Trophoblast cell (in vitro differentiated cells and primary cell): ENCODE results near the gene RFTN1.
A peak's percentile ranks its signal among the peaks of the same experiment; 100 is the strongest.

Source experiments
- DNase-seq, 2 donors: peaks; one replicate each; pipeline ENCODE4 v3.0.0-alpha.2; 2016
- H2AFZ ChIP-seq: 2 replicates; pipeline ENCODE4 v1.6.1; 2013; ENCODE audit warnings: low read length, moderate library complexity, mild to moderate bottlenecking; ENCODE audit not compliant: insufficient read depth, poor library complexity
- H2AK5ac ChIP-seq: 2 replicates; pipeline ENCODE4 v1.6.1; 2013; ENCODE audit warnings: mild to moderate bottlenecking, low read length
- H2BK120ac ChIP-seq: 2 replicates; pipeline ENCODE4 v1.6.1; 2013; ENCODE audit warnings: low read length, mild to moderate bottlenecking, moderate library complexity; ENCODE audit not compliant: insufficient read depth, poor library complexity
- H2BK12ac ChIP-seq: 2 replicates; pipeline ENCODE4 v1.6.1; 2013; ENCODE audit warnings: mild to moderate bottlenecking, low read length, moderate library complexity
- H2BK5ac ChIP-seq: 2 replicates; pipeline ENCODE4 v1.6.1; 2013; ENCODE audit warnings: low read length, low read depth, moderate library complexity, mild to moderate bottlenecking; ENCODE audit not compliant: poor library complexity
- H3K14ac ChIP-seq: 2 replicates; pipeline ENCODE4 v1.6.1; 2013; ENCODE audit warnings: mild to moderate bottlenecking, low read length
- H3K18ac ChIP-seq: 2 replicates; pipeline ENCODE4 v1.6.1; 2013; ENCODE audit warnings: mild to moderate bottlenecking, low read length
- H3K23ac ChIP-seq: 2 replicates; pipeline ENCODE4 v1.6.1; 2013; ENCODE audit warnings: low read length
- H3K27ac ChIP-seq: 2 replicates; pipeline ENCODE4 v1.5.1; 2013; ENCODE audit warnings: low read depth, mild to moderate bottlenecking, inconsistent platforms, low read length, moderate library complexity
- H3K27me3 ChIP-seq: 2 replicates; pipeline ENCODE4 v1.6.1; 2013; ENCODE audit warnings: inconsistent platforms, mild to moderate bottlenecking, low read length, moderate library complexity; ENCODE audit not compliant: insufficient read depth
- H3K36me3 ChIP-seq, 2 experiments: 1 replicate in 1 of 2; 2 replicates in 1 of 2; pipeline ENCODE4 v1.6.1; 2013; ENCODE audit warnings: low read length in 2 of 2, mild to moderate bottlenecking in 2 of 2, moderate library complexity in 1 of 2; ENCODE audit not compliant: insufficient read depth in 2 of 2, control insufficient read depth in 1 of 2
- H3K4ac ChIP-seq: 2 replicates; pipeline ENCODE4 v1.6.1; 2013; ENCODE audit warnings: low read depth, mild to moderate bottlenecking, low read length, moderate library complexity
- H3K4me1 ChIP-seq, 2 experiments: 1 replicate in 1 of 2; 2 replicates in 1 of 2; pipeline ENCODE4 v1.6.1; 2013; ENCODE audit warnings: low read length in 2 of 2, mild to moderate bottlenecking in 2 of 2, moderate library complexity in 1 of 2; ENCODE audit not compliant: insufficient read depth in 2 of 2, control insufficient read depth in 1 of 2
- H3K4me2 ChIP-seq: 2 replicates; pipeline ENCODE4 v1.6.1; 2013; ENCODE audit warnings: inconsistent platforms, mild to moderate bottlenecking, low read length, moderate library complexity
- H3K4me3 ChIP-seq: 2 replicates; pipeline ENCODE4 v1.5.1; 2013; ENCODE audit warnings: mild to moderate bottlenecking, low read depth, low read length, inconsistent platforms
- H3K79me1 ChIP-seq: one replicate; pipeline ENCODE4 v1.6.1; 2013; ENCODE audit warnings: low read length
- H3K79me2 ChIP-seq: 2 replicates; pipeline ENCODE4 v1.6.1; 2013; ENCODE audit warnings: low read length, mild to moderate bottlenecking; ENCODE audit not compliant: control insufficient read depth, insufficient read depth, poor library complexity
- H3K9ac ChIP-seq: 2 replicates; pipeline ENCODE4 v1.6.1; 2013; ENCODE audit warnings: mild to moderate bottlenecking, low read length
- H3K9me3 ChIP-seq: 2 replicates; pipeline ENCODE4 v1.6.1; 2013; ENCODE audit warnings: low read depth, mild to moderate bottlenecking, control low read depth, inconsistent platforms, low read length; ENCODE audit not compliant: insufficient read depth
- H4K12ac ChIP-seq: 2 replicates; pipeline ENCODE4 v1.6.1; 2013; ENCODE audit warnings: low read depth, mild to moderate bottlenecking, low read length, moderate library complexity
- H4K8ac ChIP-seq: 2 replicates; pipeline ENCODE4 v1.6.1; 2013; ENCODE audit warnings: low read depth, mild to moderate bottlenecking, low read length, moderate library complexity
- H4K91ac ChIP-seq: one replicate; pipeline ENCODE4 v1.6.1; 2013; ENCODE audit warnings: low read depth, mild to moderate bottlenecking, low read length, moderate library complexity
- WGBS: extraction: QIAGEN DNeasy Blood & Tissue Kit; methylation state at CpG from one replicate; pipeline ENCODE4 v1.1.7; 2013; ENCODE audit warnings: missing lambda C conversion rate; ENCODE audit not compliant: insufficient read length, insufficient coverage; ENCODE audit errors: extremely low coverage; 5-methylcytosine and 5-hydroxymethylcytosine counted together

The RFTN1 gene

GRCh38 chr3:16467393-16467792 is 46.1 kb downstream of the RFTN1 start:
- no peak overlapping the region for H3K14ac ChIP-seq
- H3K4me2 ChIP-seq, result no peak overlapping the region
- no peak overlapping the region for H2BK12ac ChIP-seq
- no peak overlapping the region for H2BK5ac ChIP-seq
- H3K4ac ChIP-seq, result no peak overlapping the region
- H3K9ac ChIP-seq, result no peak overlapping the region
- peaks cover 2% of the 10 kb centered on the region for H3K9me3 ChIP-seq
- H4K12ac ChIP-seq, result no peak overlapping the region
- no peak overlapping the region for H2BK120ac ChIP-seq
- no peak overlapping the region for H2AK5ac ChIP-seq
- no peak overlapping the region for H3K18ac ChIP-seq
- no peak overlapping the region for H3K4me3 ChIP-seq
- H3K27ac ChIP-seq, result no peak overlapping the region
- no peak overlapping the region for H2AFZ ChIP-seq
- no peaks in the 10 kb centered on the region for H3K79me2 ChIP-seq
- WGBS, result no CpG with 5 or more reads among the region's 9 CpGs
- no peaks in the 10 kb centered on the region for H3K79me1 ChIP-seq
- no peak overlapping the region for H4K91ac ChIP-seq
- no peaks in the 10 kb centered on the region for H3K36me3 ChIP-seq
- no peaks in the 10 kb centered on the region for H3K4me1 ChIP-seq
- no peaks in the 10 kb centered on the region for H3K27me3 ChIP-seq
- H4K8ac ChIP-seq, result no peak overlapping the region
- peak in 1 of 2 donors; percentile 4 for DNase-seq
- no peak overlapping the region for H3K23ac ChIP-seq

- no peak overlapping the region for H2BK120ac ChIP-seq
- H3K4me3 ChIP-seq, result no peak overlapping the region
- no peak overlapping the region for H4K12ac ChIP-seq
- DNase-seq, result no peak
- no peak overlapping the region for H2AFZ ChIP-seq
- H3K9ac ChIP-seq, result no peak overlapping the region
- no peak overlapping the region for H3K18ac ChIP-seq
- H3K14ac ChIP-seq, result no peak overlapping the region
- H2BK12ac ChIP-seq, result no peak overlapping the region
- peaks cover 2% of the 10 kb centered on the region for H3K9me3 ChIP-seq
- no peaks in the 10 kb centered on the region for H3K36me3 ChIP-seq
- no peaks in the 10 kb centered on the region for H3K79me1 ChIP-seq
- H2BK5ac ChIP-seq, result no peak overlapping the region
- no peak overlapping the region for H3K4me2 ChIP-seq
- no peak overlapping the region for H3K27ac ChIP-seq
- no peak overlapping the region for H4K8ac ChIP-seq
- no CpG with 5 or more reads among the region's 4 CpGs for WGBS
- H4K91ac ChIP-seq, result no peak overlapping the region
- H3K27me3 ChIP-seq, result no peaks in the 10 kb centered on the region
- H3K4me1 ChIP-seq, result no peaks in the 10 kb centered on the region
- H2AK5ac ChIP-seq, result no peak overlapping the region
- no peaks in the 10 kb centered on the region for H3K79me2 ChIP-seq
- no peak overlapping the region for H3K23ac ChIP-seq
- no peak overlapping the region for H3K4ac ChIP-seq
Measured at GRCh38 chr3:16466822-16467221, 46.7 kb downstream of the RFTN1 start.

- Histone ChIP-seq H3K36me3 (no peaks in the 10 kb centered on the region), H2AK5ac (no peak overlapping the region), H4K12ac (no peak overlapping the region), H3K27ac (no peak overlapping the region), H3K9me3 (no peaks in the 10 kb centered on the region), H4K91ac (no peak overlapping the region), H3K4me2 (no peak overlapping the region), H3K4me1 (no peaks in the 10 kb centered on the region), H3K4me3 (no peak overlapping the region), H3K14ac (no peak overlapping the region), H3K23ac (no peak overlapping the region), H3K9ac (no peak overlapping the region), H2BK12ac (no peak overlapping the region), H3K79me1 (no peaks in the 10 kb centered on the region), H2BK5ac (no peak overlapping the region), H3K79me2 (no peaks in the 10 kb centered on the region), H3K4ac (no peak overlapping the region), H2AFZ (no peak overlapping the region), H3K18ac (no peak overlapping the region), H2BK120ac (no peak overlapping the region), H4K8ac (no peak overlapping the region), H3K27me3 (no peaks in the 10 kb centered on the region)
- DNase-seq, result no peak
- WGBS, result no CpG with 5 or more reads among the region's 3 CpGs
Measured at GRCh38 chr3:16464511-16465148, 48.9 kb downstream of the RFTN1 start.

- DNase-seq, result no peak
- no peak overlapping the region for H2BK5ac ChIP-seq
- no peak overlapping the region for H3K4me3 ChIP-seq
- no peak overlapping the region for H4K91ac ChIP-seq
- WGBS, result no CpG with 5 or more reads among the region's 5 CpGs
- H2AK5ac ChIP-seq, result no peak overlapping the region
- H3K23ac ChIP-seq, result peak overlapping the region; percentile 27
- H3K27me3 ChIP-seq, result no peaks in the 10 kb centered on the region
- no peaks in the 10 kb centered on the region for H3K36me3 ChIP-seq
- H2AFZ ChIP-seq, result no peak overlapping the region
- H3K14ac ChIP-seq, result no peak overlapping the region
- H3K18ac ChIP-seq, result no peak overlapping the region
- no peaks in the 10 kb centered on the region for H3K79me2 ChIP-seq
- H2BK12ac ChIP-seq, result no peak overlapping the region
- no peak overlapping the region for H2BK120ac ChIP-seq
- H3K4me2 ChIP-seq, result no peak overlapping the region
- H3K79me1 ChIP-seq, result no peaks in the 10 kb centered on the region
- no peak overlapping the region for H4K12ac ChIP-seq
- no peak overlapping the region for H4K8ac ChIP-seq
- no peaks in the 10 kb centered on the region for H3K4me1 ChIP-seq
- no peak overlapping the region for H3K9ac ChIP-seq
- H3K9me3 ChIP-seq, result no peaks in the 10 kb centered on the region
- no peak overlapping the region for H3K4ac ChIP-seq
- no peak overlapping the region for H3K27ac ChIP-seq
Measured at GRCh38 chr3:16463914-16464313, 49.6 kb downstream of the RFTN1 start.
